ENCODE data around the gene ANKRD40.

GRCh38 chr17:50672071-50672470 is 35.6 kb downstream of the ANKRD40 start:
- TF ChIP-seq CTCF (IDR thresholded peaks at IDR 0.05 in 2 of 3, conservative IDR thresholded peaks at IDR 0.05 in 1 of 3; ENCODE audit: control insufficient read depth in 2 of 3, extremely low read depth in 1 of 3, insufficient read depth in 1 of 3, low read depth in 3 of 3, low read length in 3 of 3) (no peak), EP300 (IDR thresholded peaks at IDR 0.05; ENCODE audit: borderline replicate concordance in 1 of 2, control insufficient read depth in 1 of 2, low read depth in 2 of 2, low read length in 2 of 2) (no peak), REST (IDR thresholded peaks at IDR 0.05; ENCODE audit: low read depth, low read length) (no peak), EZH2 (IDR thresholded peaks at IDR 0.05; ENCODE audit: borderline replicate concordance, control insufficient read depth, low read depth, low read length) (no peak), TAF1 (IDR thresholded peaks at IDR 0.05; ENCODE audit: borderline replicate concordance, low read depth, low read length) (no peak), JUNB (IDR thresholded peaks at IDR 0.05) (no peak)
